EH (cell line): Measurements from ENCODE around the gene GALNT14.

Source experiments
- DNase-seq: peaks from one replicate; pipeline ENCODE4 v3.0.0-alpha.2; 2015; ENCODE audit warnings: low read depth

The GALNT14 gene

GRCh38 chr2:30888852-30889409 is 249.3 kb downstream of the GALNT14 start:
- DNase-seq, result no peak

GRCh38 chr2:30886080-30886479 is 252.2 kb downstream of the GALNT14 start:
- DNase-seq, result no peak

GRCh38 chr2:30883822-30884221 is 254.4 kb downstream of the GALNT14 start:
- no peak for DNase-seq

GRCh38 chr2:30883184-30883583 is 255.1 kb downstream of the GALNT14 start:
- peak; percentile 4 for DNase-seq

GRCh38 chr2:30880516-30880915 is 257.7 kb downstream of the GALNT14 start:
- DNase-seq, result no peak

- no peak for DNase-seq
Observed at GRCh38 chr2:30877833-30878232, 260.4 kb downstream of the GALNT14 start.

- no peak for DNase-seq
Observed at GRCh38 chr2:30872797-30873196, 265.4 kb downstream of the GALNT14 start.

- DNase-seq, result no peak
Observed at GRCh38 chr2:30871980-30872789, 266.1 kb downstream of the GALNT14 start.

GRCh38 chr2:30871440-30871839 is 266.8 kb downstream of the GALNT14 start:
- DNase-seq, result no peak

- DNase-seq, result no peak
Observed at GRCh38 chr2:30869988-30870387, 268.3 kb downstream of the GALNT14 start.

- no peak for DNase-seq
Observed at GRCh38 chr2:30867385-30867784, 270.9 kb downstream of the GALNT14 start.

- no peak for DNase-seq
Observed at GRCh38 chr2:30866974-30867373, 271.3 kb downstream of the GALNT14 start.

GRCh38 chr2:30865892-30866681 is 272.2 kb downstream of the GALNT14 start:
- DNase-seq, result no peak

- no peak for DNase-seq
Observed at GRCh38 chr2:30865243-30865642, 273.0 kb downstream of the GALNT14 start.

- DNase-seq, result peak; percentile 80
Observed at GRCh38 chr2:30862054-30862651, 276.1 kb downstream of the GALNT14 start.

- no peak for DNase-seq
Observed at GRCh38 chr2:30860726-30861125, 277.5 kb downstream of the GALNT14 start.
